Spinal cord (tissue), 10 donors: Measurements from ENCODE around the gene ASCL5. TPM values are rescaled to one million over a fixed set of nuclear protein-coding genes. Genes with fewer than 3 reads are reported as not detected.

Experiments
- DNase-seq, 6 donors: peaks; one replicate each; pipeline versions ENCODE4 v3.0.0 to v3.0.0-alpha.2; 2013 to 2015; ENCODE audit warnings: low spot score in 6 of 6, low read depth in 4 of 6
- H3K27ac ChIP-seq: one replicate; pipeline ENCODE4 v1.5.1; 2013; ENCODE audit warnings: low read depth, low read length, control low read depth
- H3K27me3 ChIP-seq: one replicate; pipeline ENCODE4 v1.6.1; 2013; ENCODE audit warnings: low read length; ENCODE audit not compliant: control insufficient read depth, insufficient read depth
- H3K36me3 ChIP-seq: one replicate; pipeline ENCODE4 v1.6.1; 2013; ENCODE audit warnings: low read length; ENCODE audit not compliant: control insufficient read depth, insufficient read depth
- H3K4me1 ChIP-seq: one replicate; pipeline ENCODE4 v1.6.1; 2013; ENCODE audit warnings: low read length; ENCODE audit not compliant: control insufficient read depth, insufficient read depth
- H3K4me3 ChIP-seq: one replicate; pipeline ENCODE4 v1.5.1; 2013; ENCODE audit warnings: low read depth, low read length, control low read depth
- H3K9me3 ChIP-seq: one replicate; pipeline ENCODE4 v1.6.1; 2013; ENCODE audit warnings: low read length; ENCODE audit not compliant: control insufficient read depth, insufficient read depth
- WGBS: methylation state at CpG from one replicate; pipeline ENCODE4 v1.1.5; 2013; ENCODE audit warnings: missing lambda C conversion rate; ENCODE audit not compliant: insufficient coverage; 5-methylcytosine and 5-hydroxymethylcytosine counted together
- polyA plus RNA-seq, 2 donors: library from polyadenylated mRNA; unstranded; fragments of 120-200 nt; gene quantifications; one replicate each; pipeline ENCODE4 v1.2.1, GENCODE V29; 2013; ENCODE audit not compliant: insufficient read length in 2 of 2
- total RNA-seq, 2 donors: library from RNA; depleted of rRNA in 1 of 2; stranded (reverse); fragments of 120-200 nt in 1 of 2; fragments of >200 nt in 1 of 2; gene quantifications; one replicate each; pipeline versions ENCODE4 v1.2.3 to v1.2.4, GENCODE V29; 2013 to 2014
- donor health status: healthy.

Gene ASCL5
- total and polyA plus RNA-seq, 4 donors, result 0.17 to 1.3 (median 0.95) TPM; not detected in 1

- H3K9me3 ChIP-seq, result no peaks in the 10 kb centered on the region
- H3K27ac ChIP-seq, result no peak overlapping the region
- peaks cover 13% of the 10 kb centered on the region for H3K4me1 ChIP-seq
- no peak overlapping the region for H3K4me3 ChIP-seq
- H3K36me3 ChIP-seq, result no peaks in the 10 kb centered on the region
- WGBS, result no CpG with 5 or more reads among the region's 1 CpG
- H3K27me3 ChIP-seq, result no peaks in the 10 kb centered on the region
- DNase-seq, result no peak
Observed at GRCh38 chr1:201104141-201104540, 22.8 kb downstream of the ASCL5 start.

GRCh38 chr1:201103666-201104065 is 23.3 kb downstream of the ASCL5 start:
- Histone ChIP-seq H3K4me3 (no peak overlapping the region), H3K27me3 (no peaks in the 10 kb centered on the region), H3K27ac (no peak overlapping the region), H3K9me3 (no peaks in the 10 kb centered on the region), H3K36me3 (no peaks in the 10 kb centered on the region), H3K4me1 (peaks cover 11% of the 10 kb centered on the region)
- 78% methylated on average over 8 of the region's 9 CpGs for WGBS
- DNase-seq, result no peak

- peaks cover 28% of the 10 kb centered on the region for H3K4me1 ChIP-seq
- DNase-seq, result no peak
- no peaks in the 10 kb centered on the region for H3K27me3 ChIP-seq
- no peaks in the 10 kb centered on the region for H3K9me3 ChIP-seq
- H3K36me3 ChIP-seq, result no peaks in the 10 kb centered on the region
- no peak overlapping the region for H3K4me3 ChIP-seq
- H3K27ac ChIP-seq, result no peak overlapping the region
- WGBS, result 60% methylated on average over 1 of the region's 12 CpGs
Observed at GRCh38 chr1:201100169-201100930, 26.6 kb downstream of the ASCL5 start.

GRCh38 chr1:201098992-201099677 is 27.8 kb downstream of the ASCL5 start:
- H3K27ac ChIP-seq, result no peak overlapping the region
- peaks cover 38% of the 10 kb centered on the region for H3K4me1 ChIP-seq
- no peak for DNase-seq
- 100% methylated on average over 1 of the region's 5 CpGs for WGBS
- H3K27me3 ChIP-seq, result no peaks in the 10 kb centered on the region
- no peaks in the 10 kb centered on the region for H3K9me3 ChIP-seq
- no peaks in the 10 kb centered on the region for H3K36me3 ChIP-seq
- no peak overlapping the region for H3K4me3 ChIP-seq

DNA sequence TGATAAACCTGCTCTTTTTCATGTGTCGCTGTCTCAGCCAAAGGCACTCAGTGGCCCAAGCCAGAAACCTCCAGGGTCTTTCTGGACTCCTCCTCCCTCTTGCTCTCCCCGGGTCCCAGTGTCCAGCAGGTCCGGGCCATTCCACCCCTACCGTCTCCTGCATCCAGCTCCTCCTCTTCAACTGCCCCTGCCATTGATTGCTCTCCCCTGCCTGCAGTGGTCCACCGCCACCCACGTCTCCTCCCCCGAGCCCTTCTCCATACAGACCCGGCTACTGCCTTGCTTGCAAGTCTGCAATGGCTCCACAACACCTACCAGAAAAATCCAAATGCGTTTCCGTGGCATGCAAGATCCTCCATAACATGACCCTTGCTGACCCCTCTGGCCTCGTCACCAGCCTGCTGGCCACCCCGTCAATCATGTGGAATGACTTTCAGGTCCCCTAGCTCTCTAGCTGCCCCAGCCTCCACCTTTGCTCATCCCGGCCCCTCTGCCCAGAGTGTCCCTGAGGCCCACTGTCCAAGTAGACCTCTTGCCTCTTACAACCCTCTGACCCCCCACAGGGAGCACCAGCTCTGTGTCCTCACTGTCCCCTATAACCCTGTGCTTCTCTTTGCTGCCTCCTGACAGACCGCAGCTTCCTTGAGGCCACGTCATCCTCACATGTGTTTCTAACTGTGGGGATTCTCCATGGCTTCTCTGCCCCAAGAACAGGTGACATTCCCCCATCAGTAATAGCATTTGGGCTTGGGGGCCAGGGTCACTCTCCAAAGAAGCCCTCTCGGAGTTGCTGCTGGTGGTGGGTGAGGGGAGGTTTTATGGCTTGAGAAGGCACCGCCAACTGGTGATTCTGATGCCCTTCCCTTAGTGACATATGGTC is 29.8 kb downstream of the ASCL5 start:
- WGBS, result 72% methylated on average over 14 of the region's 17 CpGs
- Histone ChIP-seq H3K36me3 (no peaks in the 10 kb centered on the region), H3K4me3 (no peak overlapping the region), H3K27ac (no peak overlapping the region), H3K9me3 (no peaks in the 10 kb centered on the region), H3K27me3 (no peaks in the 10 kb centered on the region), H3K4me1 (peaks cover 38% of the 10 kb centered on the region)
- DNase-seq, result no peak

GRCh38 chr1:201096041-201096461 is 30.9 kb downstream of the ASCL5 start:
- no peaks in the 10 kb centered on the region for H3K9me3 ChIP-seq
- H3K4me1 ChIP-seq, result peaks cover 38% of the 10 kb centered on the region
- no peaks in the 10 kb centered on the region for H3K36me3 ChIP-seq
- no peak overlapping the region for H3K4me3 ChIP-seq
- 41% methylated on average over 3 of the region's 5 CpGs for WGBS
- H3K27ac ChIP-seq, result peak overlapping the region; percentile 35
- H3K27me3 ChIP-seq, result no peaks in the 10 kb centered on the region
- DNase-seq, result peak in 2 of 6 donors; percentile 32 to 52

- Histone ChIP-seq H3K4me3 (no peak overlapping the region), H3K36me3 (no peaks in the 10 kb centered on the region), H3K27me3 (no peaks in the 10 kb centered on the region), H3K27ac (peak overlapping the region; percentile 35), H3K4me1 (peaks cover 38% of the 10 kb centered on the region), H3K9me3 (no peaks in the 10 kb centered on the region)
- WGBS, result 49% methylated on average over 2 of the region's 2 CpGs
- DNase-seq, result peak in 2 of 6 donors; percentile 60 to 84
Observed at GRCh38 chr1:201095581-201095980, 31.4 kb downstream of the ASCL5 start.

GRCh38 chr1:201094832-201095231 is 32.2 kb downstream of the ASCL5 start:
- WGBS, result 80% methylated on average over 1 of the region's 4 CpGs
- Histone ChIP-seq H3K36me3 (no peaks in the 10 kb centered on the region), H3K4me3 (no peak overlapping the region), H3K4me1 (peaks cover 38% of the 10 kb centered on the region), H3K27me3 (no peaks in the 10 kb centered on the region), H3K27ac (no peak overlapping the region), H3K9me3 (no peaks in the 10 kb centered on the region)
- no peak for DNase-seq

- H3K4me1 ChIP-seq, result peaks cover 44% of the 10 kb centered on the region
- no peak overlapping the region for H3K27ac ChIP-seq
- H3K36me3 ChIP-seq, result no peaks in the 10 kb centered on the region
- WGBS, result 78% methylated on average over 6 of the region's 7 CpGs
- H3K4me3 ChIP-seq, result no peak overlapping the region
- H3K27me3 ChIP-seq, result no peaks in the 10 kb centered on the region
- no peak for DNase-seq
- no peaks in the 10 kb centered on the region for H3K9me3 ChIP-seq
Observed at GRCh38 chr1:201093962-201094361, 33.0 kb downstream of the ASCL5 start.
